Adrenal gland (tissue), 12 donors: Measurements from ENCODE around the gene ZFTA. TPM values are rescaled to one million over a fixed set of nuclear protein-coding genes. Genes with fewer than 3 reads are reported as not detected.

Source experiments
- DNase-seq, 7 donors: peaks; one replicate each; pipeline ENCODE4 v3.0.0-alpha.2; 2019 to 2020
- H3K27ac ChIP-seq, 5 donors: fragments of 200-600 bp; sonication (generic) in 4 of 5; 1 replicate in 3 of 5; 2 replicates in 2 of 5; pipeline versions ENCODE4 v1.5.1 to v1.8.0; 2016 to 2020; ENCODE audit warnings: mild to moderate bottlenecking in 1 of 5
- H3K27me3 ChIP-seq: fragments of 200-600 bp; 2 replicates; pipeline ENCODE4 v1.8.0; 2021
- H3K36me3 ChIP-seq, 2 donors: fragments of 200-600 bp; replicated peaks in 1 of 2; 1 replicate in 1 of 2; 2 replicates in 1 of 2; pipeline versions ENCODE4 v1.5.1 to v1.8.0; 2018 to 2022
- H3K4me1 ChIP-seq, 2 donors: fragments of 200-600 bp; replicated peaks in 1 of 2; 1 replicate in 1 of 2; 2 replicates in 1 of 2; pipeline versions ENCODE4 v1.5.1 to v1.8.0; 2018 to 2021
- H3K4me3 ChIP-seq, 4 donors: fragments of 200-600 bp; sonication (generic) in 3 of 4; one replicate each; pipeline ENCODE4 v1.5.1; 2016 to 2018
- H3K9me3 ChIP-seq, 3 donors: fragments of 200-600 bp; sonication (generic) in 1 of 3; replicated peaks in 1 of 3; 1 replicate in 2 of 3; 2 replicates in 1 of 3; pipeline versions ENCODE4 v1.5.1 to v1.8.0; 2016 to 2021
- CTCF ChIP-seq, 6 experiments: fragments of 450-650 bp in 4 of 6; fragments of 200-600 bp in 2 of 6; sonication (generic) in 1 of 6; IDR thresholded peaks; 1 replicate in 5 of 6; 2 replicates in 1 of 6; pipeline versions ENCODE4 v1.5.1 to v1.8.0; 2016 to 2021; ENCODE audit warnings: antibody characterized with exemption in 6 of 6, mild to moderate bottlenecking in 2 of 6, moderate library complexity in 1 of 6
- POLR2A ChIP-seq, 2 donors: fragments of 450-650 bp; IDR thresholded peaks; one replicate each; pipeline ENCODE4 v1.6.1; 2017; ENCODE audit warnings: antibody characterized with exemption in 2 of 2, mild to moderate bottlenecking in 2 of 2, moderate library complexity in 1 of 2
- WGBS, 4 donors: extraction: QIAGEN DNeasy Blood & Tissue Kit in 2 of 4; methylation state at CpG; one replicate each; pipeline versions ENCODE4 v1.1.5 to v1.1.7; 2013 to 2017; 5-methylcytosine and 5-hydroxymethylcytosine counted together
- intact Hi-C, 2 donors: fragments of 100-400 bp; cut with DNase I; formaldehyde crosslinking; loops; one replicate each; pipeline versions ENCODE4 v1.14.1 to v1.15.0; 2022 to 2023
- polyA plus RNA-seq, 3 donors: library from polyadenylated mRNA; stranded (reverse); fragments of 200-250 nt in 2 of 3; fragments of 350-450 nt in 1 of 3; fragmentation: Illumina TruSeq in 1 of 3; extraction: RNeasy Lipid Tissue Mini Kit (QIAGEN cat#74804) in 1 of 3; gene quantifications; one replicate each; pipeline ENCODE4 v1.2.3, GENCODE V29; 2013 to 2014
- total RNA-seq, 9 donors: library from RNA; depleted of rRNA in 4 of 9; stranded (reverse); fragments of >200 nt in 4 of 9; fragments of 120-200 nt in 1 of 9; fragmentation: NEBNext Ultra II Directional in 1 of 9; extraction: Animal tissue kit (Norgen Biotek cat#: 25700) in 1 of 9; gene quantifications; one replicate each; pipeline versions ENCODE4 v1.1.0 to v1.2.4, GENCODE V29; 2013 to 2023
- donor health status: healthy with polysubstance abuse.
- donor health status: Bipolar disorder and iron deficiency.
- donor health status: DM: yes; HTN: yes; CAD: no.
- donor health status: DM: no; HTN: no; CAD: no.
- donor health status: DM: no; HTN: no; CAD: no.
- donor health status: DM: yes; HTN: yes; CAD: no.

ZFTA gene
- total and polyA plus RNA-seq, 12 donors = 3.6 to 20.2 (median 14.7) TPM

- TF ChIP-seq CTCF (IDR thresholded peaks at IDR 0.05) (no peak), POLR2A (IDR thresholded peaks at IDR 0.05) (no peak)
- intact Hi-C loops = no loop called here
- Histone ChIP-seq H3K4me1 (no peaks in the 10 kb centered on the region), H3K4me3 (no peak overlapping the region), H3K27ac (no peak overlapping the region), H3K36me3 (no peaks in the 10 kb centered on the region), H3K27me3 (no peaks in the 10 kb centered on the region), H3K9me3 (no peaks in the 10 kb centered on the region)
- 78 to 84% (median 83%) methylated on average over 10 of the region's 10 CpGs for WGBS, 4 donors
- DNase-seq = no peak
These were observed 34.3 kb upstream of the ZFTA start for GRCh38 chr11:63802637-63803414.

- Histone ChIP-seq H3K36me3 (no peaks in the 10 kb centered on the region), H3K4me3 (no peak overlapping the region), H3K9me3 (no peaks in the 10 kb centered on the region), H3K4me1 (no peaks in the 10 kb centered on the region), H3K27ac (no peak overlapping the region), H3K27me3 (no peaks in the 10 kb centered on the region)
- 82 to 88% (median 85%) methylated on average over 5 of the region's 5 CpGs for WGBS, 4 donors
- intact Hi-C loops = no loop called here
- TF ChIP-seq POLR2A (IDR thresholded peaks at IDR 0.05) (no peak), CTCF (IDR thresholded peaks at IDR 0.05) (no peak)
- no peak for DNase-seq
These were observed 32.3 kb upstream of the ZFTA start for GRCh38 chr11:63800921-63801320.

- H3K27ac ChIP-seq = no peak overlapping the region
- intact Hi-C loops = no loop called here
- 72 to 85% (median 78%) methylated on average over 11 of the region's 11 CpGs for WGBS, 4 donors
These were observed 26.5 kb upstream of the ZFTA start for GRCh38 chr11:63795066-63795465.

GRCh38 chr11:63793161-63793560 is 24.6 kb upstream of the ZFTA start:
- DNase-seq = no peak
- TF ChIP-seq CTCF (IDR thresholded peaks at IDR 0.05) = no peak
- TF ChIP-seq POLR2A (IDR thresholded peaks at IDR 0.05) = no peak
- Histone ChIP-seq H3K36me3 (no peaks in the 10 kb centered on the region), H3K9me3 (no peaks in the 10 kb centered on the region), H3K4me3 (no peak overlapping the region), H3K4me1 (no peaks in the 10 kb centered on the region), H3K27me3 (no peaks in the 10 kb centered on the region), H3K27ac (no peak overlapping the region)
- intact Hi-C loops = no loop called here

More at GRCh38 chr11:63795066-63795465, 26.5 kb upstream of the ZFTA start:
- Histone ChIP-seq H3K4me1 (no peaks in the 10 kb centered on the region), H3K36me3 (no peaks in the 10 kb centered on the region), H3K27me3 (no peaks in the 10 kb centered on the region), H3K4me3 (no peak overlapping the region), H3K9me3 (no peaks in the 10 kb centered on the region)
- no peak for DNase-seq
- TF ChIP-seq CTCF (IDR thresholded peaks at IDR 0.05) (no peak), POLR2A (IDR thresholded peaks at IDR 0.05) (no peak)
